K562 (cell line): ENCODE measurements around the gene SEC24C. TPM values are rescaled to one million over a fixed set of nuclear protein-coding genes. Genes with fewer than 3 reads are reported as not detected.

ENCODE experiments used
- ATAC-seq: fragments of 200-7000 bp; cut with Tn5 transposase; 3 replicates; pipeline ENCODE4 v1.9.1; 2020; ENCODE audit warnings: moderate library complexity
- BruUV-seq: library from RNA; stranded (reverse); fragments of 400-500 nt; replicated peaks from 2 replicates; lab custom pipeline; 2021; lab: Mats Ljungman, UMichigan
- CTCF ChIA-PET: fragments of 300-600 bp; formaldehyde crosslinking; extraction: SDS; loops from one replicate; lab custom pipeline; 2021; ENCODE audit warnings: low intra/inter-chr PET ratio; lab: Yijun Ruan, JAX
- POLR2A ChIA-PET: fragments of 300-600, 350-650 bp; sonication (Branson Sonifier 250); formaldehyde crosslinking; extraction: SDS; loops from one replicate; lab custom pipeline; 2021; ENCODE audit warnings: antibody characterized with exemption, inconsistent platforms; lab: Yijun Ruan, JAX
- DNase-seq, 4 experiments: peaks; one replicate each; pipeline versions ENCODE4 v3.0.0 to v3.0.0-alpha.2; 2011 to 2018; ENCODE audit warnings: low spot score in 3 of 4, mixed read lengths in 3 of 4; ENCODE audit errors: extremely low read depth in 1 of 4
- FAIRE-seq: peaks from 2 replicates; lab custom pipeline; 2011; peaks lifted over from hg19 to GRCh38; lab: Jason Lieb, UNC
- H2AFZ ChIP-seq: 2 replicates; pipeline ENCODE4 v1.6.0; 2011; ENCODE audit warnings: low read depth, low read length, control low read depth, inconsistent platforms
- H3K27ac ChIP-seq: fragments of 200-600 bp; 3 replicates; pipeline ENCODE4 v1.8.0; 2011; ENCODE audit warnings: low read depth, mild to moderate bottlenecking, control low read depth, inconsistent platforms, low read length, moderate library complexity, mixed read lengths; ENCODE audit errors: extremely low read depth
- H3K27me3 ChIP-seq, 2 experiments: fragments of 300-600 bp in 1 of 2; 2 replicates in 1 of 2; 3 replicates in 1 of 2; pipeline versions ENCODE4 v1.6.0 to v1.8.0; 2011; ENCODE audit warnings: inconsistent platforms in 2 of 2, low read length in 2 of 2, mild to moderate bottlenecking in 1 of 2, mixed read lengths in 1 of 2, moderate library complexity in 1 of 2; ENCODE audit not compliant: control insufficient read depth in 2 of 2, insufficient read depth in 2 of 2
- H3K36me3 ChIP-seq: fragments of 300-600 bp; 3 replicates; pipeline ENCODE4 v1.8.0; 2011; ENCODE audit warnings: mild to moderate bottlenecking, low read length, inconsistent platforms; ENCODE audit not compliant: control insufficient read depth, insufficient read depth
- H3K4me1 ChIP-seq, 2 experiments: fragments of 200-600 bp in 1 of 2; replicated peaks in 1 of 2; 2 replicates in 1 of 2; 3 replicates in 1 of 2; pipeline versions ENCODE4 v1.5.1 to v1.8.0; 2011; ENCODE audit warnings: inconsistent platforms in 2 of 2, low read length in 2 of 2, mild to moderate bottlenecking in 1 of 2, mixed read lengths in 1 of 2, moderate library complexity in 1 of 2; ENCODE audit not compliant: control insufficient read depth in 2 of 2, insufficient read depth in 2 of 2
- H3K4me2 ChIP-seq: 2 replicates; pipeline ENCODE4 v1.6.1; 2011; ENCODE audit warnings: low read length, control low read depth, inconsistent platforms, mixed read lengths; ENCODE audit not compliant: insufficient read depth
- H3K4me3 ChIP-seq: fragments of 200-600 bp; sonication (generic), shearing (Covaris generic); 2 replicates; pipeline ENCODE4 v1.5.1; 2016; ENCODE audit warnings: control low read depth, inconsistent platforms
- H3K79me2 ChIP-seq: fragments of 200-600 bp; 3 replicates; pipeline ENCODE4 v1.8.0; 2011; ENCODE audit warnings: low read length, inconsistent platforms; ENCODE audit not compliant: control insufficient read depth, insufficient read depth
- H3K9ac ChIP-seq, 2 experiments: 2 replicates each; pipeline versions ENCODE4 v1.6.0 to v1.6.1; 2011; ENCODE audit warnings: low read depth in 2 of 2, low read length in 2 of 2, control low read depth in 1 of 2, inconsistent platforms in 1 of 2, mild to moderate bottlenecking in 1 of 2, mixed read lengths in 1 of 2; ENCODE audit not compliant: insufficient read depth in 1 of 2
- H3K9me1 ChIP-seq: one replicate; pipeline ENCODE4 v1.6.0; 2011; ENCODE audit warnings: inconsistent platforms, mild to moderate bottlenecking, low read length, moderate library complexity; ENCODE audit not compliant: control insufficient read depth, insufficient read depth
- H3K9me3 ChIP-seq: replicated peaks from 2 replicates; pipeline ENCODE4 v1.5.1; 2011; ENCODE audit warnings: low read depth, low read length, inconsistent platforms; ENCODE audit not compliant: control insufficient read depth, insufficient read depth
- H4K20me1 ChIP-seq: replicated peaks from 2 replicates; pipeline ENCODE4 v1.6.1; 2011; ENCODE audit warnings: low read length, inconsistent platforms, mixed read lengths; ENCODE audit not compliant: control insufficient read depth, insufficient read depth
- BCLAF1 ChIP-seq, 2 experiments: fragments of 450-650 bp in 1 of 2; IDR thresholded peaks; 2 replicates each; pipeline ENCODE4 v1.6.1; 2011 to 2017; ENCODE audit warnings: low read depth in 2 of 2, antibody characterized with exemption in 1 of 2, borderline replicate concordance in 1 of 2, low read length in 1 of 2, mild to moderate bottlenecking in 1 of 2, mixed read lengths in 1 of 2; ENCODE audit not compliant: control insufficient read depth in 1 of 2
- BHLHE40 ChIP-seq: IDR thresholded peaks from 2 replicates; pipeline ENCODE4 v1.6.1; 2011; ENCODE audit warnings: low read length, improper control_type of control experiment
- CREB1 ChIP-seq, 2 experiments: sonication (generic) in 1 of 2; formaldehyde crosslinking in 1 of 2; IDR thresholded peaks; 2 replicates each; pipeline versions ENCODE4 v1.6.1 to v1.8.0; 2012 to 2022; ENCODE audit warnings: inconsistent platforms in 1 of 2, mild to moderate bottlenecking in 1 of 2, missing genetic modification reagents in 1 of 2, moderate library complexity in 1 of 2
- GABPA ChIP-seq: fragments of 200-800 bp; sonication (Bioruptor generic); conservative IDR thresholded peaks from 2 replicates; pipeline ENCODE4 v1.6.1; 2016; ENCODE audit warnings: low read depth, missing genetic modification characterization, missing compliant biosample characterization
- NCOA2 ChIP-seq, 2 experiments: fragments of 450-650 bp; IDR thresholded peaks; 2 replicates each; pipeline ENCODE4 v1.6.1; 2018; ENCODE audit warnings: mild to moderate bottlenecking in 2 of 2, moderate library complexity in 1 of 2; ENCODE audit not compliant: partially characterized antibody in 2 of 2
- RBM22 ChIP-seq: fragments of 200-400 bp; formaldehyde crosslinking; IDR thresholded peaks from 2 replicates; pipeline ENCODE4 v1.6.1; 2018; ENCODE audit warnings: low read length, low read depth; ENCODE audit not compliant: poor library complexity, severe bottlenecking
- TFAM ChIP-seq: fragments of 250-450 bp; sonication (Bioruptor Pico); conservative IDR thresholded peaks from 2 replicates; pipeline ENCODE4 v1.5.0; 2021; ENCODE audit warnings: mild to moderate bottlenecking, moderate library complexity
- ZBTB8A ChIP-seq: fragments of 450-650 bp; IDR thresholded peaks from 2 replicates; pipeline ENCODE4 v1.6.1; 2018; ENCODE audit warnings: mild to moderate bottlenecking, moderate library complexity; ENCODE audit not compliant: partially characterized antibody
- ZNF140 ChIP-seq: fragments of 250-450 bp; sonication (Bioruptor Pico); IDR thresholded peaks from 2 replicates; pipeline ENCODE4 v1.8.0; 2021; ENCODE audit warnings: moderate library complexity, mild to moderate bottlenecking, inconsistent platforms
- WGBS: fragments of 100-300 bp; shearing (Covaris generic); methylation state at CpG from one replicate; pipeline ENCODE4 v1.1.6; 2016; ENCODE audit warnings: low coverage, mixed read lengths; ENCODE audit not compliant: insufficient coverage; ENCODE audit errors: missing lambda C conversion rate; 5-methylcytosine and 5-hydroxymethylcytosine counted together
- in situ Hi-C: fragments of 300-500 bp; cut with MboI; formaldehyde crosslinking; loops from 4 replicates; pipeline ENCODE4 v1.15.0; 2018; ENCODE audit warnings: inconsistent platforms, mixed read lengths
- intact Hi-C: fragments of 100-400 bp; cut with micrococcal nuclease; formaldehyde crosslinking; loops from 2 replicates; pipeline ENCODE4 v1.14.2; 2022
- polyA plus RNA-seq, 8 experiments: library from polyadenylated mRNA; depleted of rRNA in 4 of 8; stranded (reverse) in 5 of 8; unstranded in 3 of 8; fragments of >200 nt; fragmentation: Nextera tagmentation in 2 of 8; fragmentation: Illumina TruSeq in 1 of 8; extraction: Ambion mirVana in 2 of 8; extraction: Trizol in 1 of 8; gene quantifications; 2 replicates each; pipeline versions ENCODE4 v1.2.1 to v1.2.3, GENCODE V29; 2011 to 2014; ENCODE audit warnings: inconsistent platforms in 1 of 8, missing spikeins in 1 of 8
- total RNA-seq, 7 experiments: library from RNA; depleted of rRNA in 6 of 7; stranded (reverse); fragments of >200 nt in 6 of 7; fragmentation: Illumina TruSeq in 2 of 7; extraction: Trizol in 2 of 7; gene quantifications; 2 replicates each; pipeline versions ENCODE4 v1.2.1 to v1.2.3, GENCODE V29; 2011 to 2021; ENCODE audit warnings: low replicate concordance in 1 of 7

The SEC24C gene
- total and polyA plus RNA-seq, 9 of the 15 experiments (the other 6 are each of a cell fraction or from before 2014, with no cell fraction given), result 19.0 to 115 (median 70.5) TPM

DNA sequence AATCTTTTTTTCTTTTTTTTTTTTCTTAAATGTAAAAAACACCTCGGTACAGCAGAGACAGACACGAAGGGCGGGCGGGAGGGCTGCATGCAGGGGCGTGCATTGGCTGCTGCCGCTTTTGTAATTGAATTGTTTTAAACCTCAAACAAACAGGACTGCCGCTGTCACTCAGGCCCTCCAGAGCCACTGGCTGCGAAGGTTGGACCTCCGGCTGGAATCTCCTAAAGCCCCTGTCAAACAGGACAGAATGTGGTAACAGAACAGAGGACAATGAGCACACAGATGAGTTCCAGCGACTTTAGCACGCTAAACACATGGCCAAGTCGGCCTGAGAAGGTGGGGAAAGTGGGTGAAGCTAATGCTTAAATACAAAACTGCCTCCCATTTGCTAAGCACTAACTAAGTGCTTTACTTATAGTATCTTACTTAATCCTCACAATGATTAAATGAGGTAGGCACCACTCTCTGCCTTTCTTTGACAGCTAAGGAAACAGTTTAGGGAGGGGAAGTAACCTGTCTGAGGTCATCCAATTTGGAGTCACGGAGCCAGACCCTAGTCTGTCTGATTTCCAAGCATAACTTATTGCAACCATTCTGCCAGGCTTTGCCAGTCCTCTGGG is 70.2 kb downstream of the SEC24C start:
- Histone ChIP-seq H4K20me1 (no peaks in the 10 kb centered on the region), H3K27ac (no peak overlapping the region)
- intact Hi-C loops, result loop anchor here (2.0 kb wide), 1 partner anchor 40 kb away; no protein-coding TSS in a partner anchor
- no peak for TF ChIP-seq NCOA2 (IDR thresholded peaks at IDR 0.05; ENCODE audit: partially characterized antibody in 2 of 2)
- TF ChIP-seq CREB1 (IDR thresholded peaks at IDR 0.05), result no peak
- TF ChIP-seq CREB1 (CRISPR knock-in tag; IDR thresholded peaks at IDR 0.05), result 0 out of 2 replicates have a peak, but pooled peaks have one; percentile 18
- TF ChIP-seq ZBTB8A, result no peak
- TF ChIP-seq RBM22, result no peak
- no peak for TF ChIP-seq TFAM (CRISPR knock-in tag)
- TF ChIP-seq ZNF140 (CRISPR knock-in tag), result no peak
- TF ChIP-seq BHLHE40, result no peak
- no peak for TF ChIP-seq BCLAF1 (IDR thresholded peaks at IDR 0.05; ENCODE audit: borderline replicate concordance in 1 of 2, control insufficient read depth in 1 of 2, low read depth in 2 of 2, low read length in 1 of 2)
- TF ChIP-seq GABPA (tag), result no peak
- TF ChIP-seq, all 486 proteins: peak for 1
- no peak for ATAC-seq
- ChIA-PET CTCF (no interaction called here), POLR2A (interaction anchor here (0.5 to 2.7 kb wide), 5 partner anchors 8 to 71 kb away, joined by 3 to 8 read pairs (median 3); partner anchors contain the start of gene CHCHD1)
- H3K9me3 ChIP-seq, result no peaks in the 10 kb centered on the region
- H3K4me2 ChIP-seq, result no peak overlapping the region
- BruUV-seq, result no TSS peak
- peaks cover 34% of the 10 kb centered on the region; the same call in 1 of the 3 replicates for H3K36me3 ChIP-seq
- H3K27me3 ChIP-seq, result no peaks in the 10 kb centered on the region
- WGBS, result 87% methylated on average over 13 of the region's 13 CpGs
- no peak overlapping the region for H3K4me3 ChIP-seq
- peaks cover 55 to 63% of the 10 kb centered on the region in 2 experiments for H3K4me1 ChIP-seq
- no peaks in the 10 kb centered on the region for H3K9me1 ChIP-seq
- H3K79me2 ChIP-seq, result peaks cover 13% of the 10 kb centered on the region
- no peak overlapping the region for H2AFZ ChIP-seq
- no peak for FAIRE-seq
- no peak for DNase-seq
- H3K9ac ChIP-seq, result peak overlapping the region in 1 of 2 experiments; percentile 20; a peak in 1 of 4 replicates
- in situ Hi-C loops, result no loop called here
